ENCODE results near the gene MMP24OS.

DNA sequence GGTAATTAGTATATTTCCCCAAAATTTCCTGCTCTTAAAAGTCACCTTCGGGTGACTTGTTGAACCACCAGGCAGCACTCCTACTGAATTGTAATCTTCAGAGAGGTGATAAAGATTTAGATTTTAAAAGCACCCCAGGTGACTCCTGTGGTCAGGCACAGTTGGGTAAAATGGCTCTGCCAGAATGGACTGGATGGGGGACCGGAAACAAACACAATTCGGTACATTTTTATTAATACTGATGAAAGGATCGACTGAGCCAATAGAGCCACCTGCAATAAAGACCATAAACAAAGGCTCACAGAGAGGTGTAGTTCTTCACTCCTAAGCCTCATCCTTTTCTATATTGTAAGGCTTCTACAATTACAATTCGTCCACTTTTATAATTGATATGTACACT is 33.9 kb upstream of the MMP24OS start:
- TF ChIP-seq, protein P1, sequence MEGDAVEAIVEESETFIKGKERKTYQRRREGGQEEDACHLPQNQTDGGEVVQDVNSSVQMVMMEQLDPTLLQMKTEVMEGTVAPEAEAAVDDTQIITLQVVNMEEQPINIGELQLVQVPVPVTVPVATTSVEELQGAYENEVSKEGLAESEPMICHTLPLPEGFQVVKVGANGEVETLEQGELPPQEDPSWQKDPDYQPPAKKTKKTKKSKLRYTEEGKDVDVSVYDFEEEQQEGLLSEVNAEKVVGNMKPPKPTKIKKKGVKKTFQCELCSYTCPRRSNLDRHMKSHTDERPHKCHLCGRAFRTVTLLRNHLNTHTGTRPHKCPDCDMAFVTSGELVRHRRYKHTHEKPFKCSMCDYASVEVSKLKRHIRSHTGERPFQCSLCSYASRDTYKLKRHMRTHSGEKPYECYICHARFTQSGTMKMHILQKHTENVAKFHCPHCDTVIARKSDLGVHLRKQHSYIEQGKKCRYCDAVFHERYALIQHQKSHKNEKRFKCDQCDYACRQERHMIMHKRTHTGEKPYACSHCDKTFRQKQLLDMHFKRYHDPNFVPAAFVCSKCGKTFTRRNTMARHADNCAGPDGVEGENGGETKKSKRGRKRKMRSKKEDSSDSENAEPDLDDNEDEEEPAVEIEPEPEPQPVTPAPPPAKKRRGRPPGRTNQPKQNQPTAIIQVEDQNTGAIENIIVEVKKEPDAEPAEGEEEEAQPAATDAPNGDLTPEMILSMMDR (IDR thresholded peaks at IDR 0.05), result no peak
- no peak for TF ChIP-seq POLR2A (IDR thresholded peaks at IDR 0.05)

Measured in lower leg skin (tissue), 3 donors.